GM12801 (cell line): ENCODE measurements around the gene CHST3.

ENCODE experiments used
- CTCF ChIP-seq: IDR thresholded peaks from one replicate; pipeline ENCODE4 v1.5.1; 2011; ENCODE audit warnings: control low read depth; ENCODE audit not compliant: insufficient read length; ENCODE audit errors: extremely low read depth

The CHST3 gene

DNA sequence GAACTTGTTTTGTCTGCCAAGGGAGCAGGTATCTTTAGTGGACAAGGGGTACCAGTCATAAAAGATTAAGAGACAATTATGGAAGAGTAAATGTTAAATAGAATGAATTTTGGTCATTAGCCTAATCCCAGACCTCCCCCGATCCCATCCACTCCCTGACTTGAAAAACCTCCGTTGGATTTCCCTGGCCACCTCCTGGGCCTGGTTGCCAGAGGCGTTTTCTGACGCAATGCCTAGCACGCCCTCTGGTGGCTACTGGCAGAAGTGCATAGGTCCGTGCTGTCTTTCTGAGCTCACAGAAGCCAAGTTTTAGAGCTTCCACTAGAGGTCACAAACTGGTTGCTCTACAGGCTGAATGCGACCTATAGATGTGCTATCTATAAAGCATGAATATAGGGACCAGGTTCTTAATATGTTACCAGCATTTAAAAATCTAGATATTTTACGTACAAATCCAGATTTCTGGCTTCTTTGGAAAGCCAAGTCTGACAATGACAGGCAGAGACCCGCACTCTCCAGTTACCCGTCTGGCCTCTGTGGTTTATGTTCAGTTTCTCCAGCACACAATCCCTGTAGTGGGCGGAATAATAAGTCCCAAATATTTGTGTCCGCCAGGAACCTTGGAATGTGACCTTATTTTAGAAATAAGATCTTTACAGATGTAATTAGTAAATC is 84.4 kb downstream of the CHST3 start:
- peak; percentile 99 for TF ChIP-seq CTCF

DNA sequence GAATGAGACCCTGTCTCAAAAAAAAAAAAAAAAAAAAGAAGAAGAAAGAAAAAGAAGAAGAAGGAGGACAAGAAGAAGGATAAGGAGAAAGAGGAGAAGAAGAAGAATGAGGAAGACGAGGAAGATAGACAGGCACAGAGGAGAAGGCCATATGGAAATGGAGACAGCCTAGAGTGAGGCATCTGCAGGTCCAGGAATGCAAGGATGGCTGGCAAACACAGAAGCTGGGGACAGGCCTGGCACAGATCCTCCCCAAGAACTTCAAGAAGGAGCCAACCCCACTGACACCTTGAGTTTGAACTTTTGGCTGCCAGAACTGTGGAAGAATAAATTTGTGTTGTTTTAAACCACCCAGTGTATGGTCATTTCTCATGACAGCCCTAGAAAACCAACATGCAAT is 85.3 kb downstream of the CHST3 start:
- TF ChIP-seq CTCF: no peak

- no peak for TF ChIP-seq CTCF
These were observed 86.0 kb downstream of the CHST3 start for GRCh38 chr10:72049969-72050781.

DNA sequence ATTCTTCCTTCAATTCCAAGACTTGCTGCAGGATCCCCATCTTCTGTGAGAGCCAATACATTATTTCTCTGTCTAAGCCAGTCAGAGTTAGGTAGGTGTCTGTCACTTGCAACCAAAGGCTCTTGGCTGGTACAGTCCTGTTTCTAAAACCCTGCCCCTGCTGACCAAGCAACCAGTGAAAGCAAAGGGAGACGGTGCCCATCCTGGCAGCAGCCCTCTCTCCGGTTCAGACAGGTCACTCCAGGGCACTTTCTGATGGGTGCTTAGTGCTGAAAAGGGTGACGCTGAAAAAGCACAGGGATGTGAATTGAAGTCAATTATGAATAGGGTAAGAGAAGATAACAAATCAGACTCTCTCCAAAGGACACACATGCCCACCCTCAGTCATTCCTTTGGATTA is 86.7 kb downstream of the CHST3 start:
- TF ChIP-seq CTCF: no peak

GRCh38 chr10:72053690-72054089 is 89.5 kb downstream of the CHST3 start:
- TF ChIP-seq CTCF: no peak

DNA sequence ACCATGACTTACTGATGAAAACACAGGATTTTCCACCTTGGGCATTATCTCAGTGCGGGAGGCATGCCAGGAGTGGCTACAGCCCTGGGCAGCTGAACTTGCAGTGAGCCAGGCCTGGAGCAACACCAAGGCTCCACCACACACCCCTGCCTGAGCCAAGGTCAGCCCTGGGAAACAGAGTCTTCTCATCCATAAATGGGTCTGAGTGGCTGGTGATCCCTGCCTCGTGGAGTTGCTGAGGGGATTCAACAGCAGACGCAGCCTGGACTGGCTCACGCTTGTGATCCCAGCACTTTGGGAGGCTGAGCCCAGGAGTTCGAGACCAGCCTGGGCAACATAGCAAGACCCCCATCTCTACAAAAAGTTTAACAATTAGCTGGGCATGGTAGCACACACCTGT is 91.9 kb downstream of the CHST3 start:
- no peak for TF ChIP-seq CTCF

DNA sequence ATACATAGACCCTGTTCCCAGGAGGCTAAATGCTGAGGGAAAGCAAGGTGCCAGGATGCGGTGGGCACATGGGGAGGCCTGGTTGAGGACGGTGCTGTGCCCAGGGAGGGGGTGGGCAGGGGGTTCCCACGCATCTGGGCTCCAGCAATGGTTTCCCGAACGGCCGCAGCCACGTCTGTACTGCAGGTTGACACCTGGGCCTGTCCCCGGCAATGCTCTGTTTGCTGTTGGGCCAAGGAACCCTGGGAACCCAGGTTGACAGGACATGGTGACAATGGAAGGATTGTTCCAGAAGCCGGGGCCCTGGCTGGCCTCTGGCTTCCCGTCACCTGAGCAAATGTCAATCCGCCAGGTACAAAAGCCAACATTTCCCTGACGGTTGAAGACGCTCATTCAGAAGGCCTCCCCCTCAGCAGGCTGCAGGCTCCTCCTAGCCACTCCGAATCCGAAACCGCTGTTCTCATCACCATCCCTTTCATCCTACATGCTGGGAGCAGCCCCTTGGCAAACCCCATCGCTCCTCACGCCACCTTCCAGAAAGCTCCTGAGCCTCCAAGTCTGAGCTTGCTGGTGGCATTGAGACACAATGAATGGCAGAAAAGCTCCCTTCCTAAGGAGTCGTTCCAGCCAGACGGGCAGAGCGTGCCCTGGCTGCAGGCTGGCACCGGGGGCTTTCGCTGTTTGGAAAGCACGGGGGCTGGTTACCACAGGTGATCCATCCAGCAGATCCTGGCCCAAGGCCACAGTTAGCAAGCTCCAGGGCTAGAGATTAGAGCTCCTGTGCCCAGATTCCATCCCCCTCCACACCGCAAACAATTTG is 92.9 kb downstream of the CHST3 start:
- no peak for TF ChIP-seq CTCF
